Endometrial microvascular endothelial cells (primary cell): ENCODE measurements around the gene LGALS7B. TPM values are rescaled to one million over a fixed set of nuclear protein-coding genes. Genes with fewer than 3 reads are reported as not detected.
"Not testable (repeated sequence)": the region's sequence is repeated elsewhere in the genome, so short reads cannot be mapped to it uniquely, and the experiment has no call there.

Source experiments
- in situ Hi-C: cut with HindIII; loops from 2 replicates; pipeline ENCODE4 v1.10.0; 2017; ENCODE audit warnings: low sequenced_read_pairs, low pct_unique_long_range_greater_than_20kb; ENCODE audit errors: inconsistent ontology term
- total RNA-seq: library from RNA; depleted of rRNA; stranded (reverse); fragments of >200 nt; gene quantifications from one replicate; pipeline ENCODE4 v1.2.3, GENCODE V29; 2015; ENCODE audit errors: inconsistent ontology term

LGALS7B gene
- total RNA-seq, 1 donor from 2014 or later = not detected

DNA sequence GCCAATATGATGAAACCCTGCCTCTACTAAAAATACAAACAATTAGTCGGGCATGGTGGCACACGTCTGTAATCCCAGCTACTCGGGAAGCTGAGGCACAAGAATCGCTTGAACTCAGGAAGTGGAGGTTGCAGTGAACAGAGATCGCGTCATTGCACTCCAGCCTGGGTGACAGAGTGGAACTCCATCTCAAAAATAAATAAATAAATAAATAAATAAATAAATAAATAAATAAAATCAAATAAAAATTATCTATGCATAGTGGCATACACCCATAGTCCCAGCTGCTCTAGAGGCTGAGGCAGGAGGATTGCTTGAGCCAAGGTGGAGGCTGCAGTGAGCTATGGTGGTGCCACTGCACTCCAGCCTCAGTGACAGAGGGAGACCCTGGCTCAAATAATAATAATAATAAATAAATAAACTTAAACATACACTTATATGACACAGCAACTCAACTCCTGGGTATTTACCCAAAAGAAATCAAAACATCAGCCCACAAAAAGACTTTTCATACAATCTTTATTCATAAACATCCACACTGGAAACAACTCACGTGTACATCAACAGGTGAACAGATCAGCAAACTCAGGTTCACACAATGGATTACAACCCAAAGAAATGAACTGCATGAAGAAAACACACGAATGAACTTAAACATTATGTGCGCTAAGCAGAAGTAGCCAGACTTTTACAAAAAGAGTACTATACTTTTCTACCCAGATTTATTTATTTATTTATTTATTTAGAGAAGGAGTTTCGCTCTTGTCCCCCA lies 22.5 kb upstream of the LGALS7B start:
- in situ Hi-C loops = no loop called here

DNA sequence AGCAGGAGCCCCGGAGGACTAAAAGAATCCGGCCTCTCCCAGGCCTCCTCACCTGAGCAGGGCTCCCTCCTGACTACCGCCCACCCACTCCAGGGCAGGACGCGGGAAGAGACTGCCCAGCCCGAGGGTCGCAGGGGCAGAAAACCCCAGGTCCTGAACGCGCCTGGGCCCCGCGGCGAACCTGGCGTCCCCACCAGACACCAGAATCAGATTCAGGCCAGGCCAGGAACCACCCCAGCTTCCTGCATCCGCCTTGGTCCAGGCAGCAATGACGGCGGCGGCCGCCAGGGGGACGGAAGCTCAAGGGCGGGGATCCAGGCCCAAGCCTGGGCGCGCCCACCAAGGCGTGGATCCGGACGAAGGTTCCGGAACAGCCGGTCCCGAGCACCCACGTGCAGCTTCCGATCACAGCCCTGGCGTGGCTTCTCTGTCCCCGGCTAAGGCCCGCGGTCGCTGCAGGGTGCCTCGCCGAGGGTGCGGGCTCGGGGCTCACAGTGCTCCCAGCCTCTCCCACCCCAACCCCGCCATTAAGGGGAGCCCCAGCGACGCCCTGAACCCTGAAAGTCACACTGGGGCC lies 19.3 kb upstream of the LGALS7B start:
- in situ Hi-C loops = no loop called here

DNA sequence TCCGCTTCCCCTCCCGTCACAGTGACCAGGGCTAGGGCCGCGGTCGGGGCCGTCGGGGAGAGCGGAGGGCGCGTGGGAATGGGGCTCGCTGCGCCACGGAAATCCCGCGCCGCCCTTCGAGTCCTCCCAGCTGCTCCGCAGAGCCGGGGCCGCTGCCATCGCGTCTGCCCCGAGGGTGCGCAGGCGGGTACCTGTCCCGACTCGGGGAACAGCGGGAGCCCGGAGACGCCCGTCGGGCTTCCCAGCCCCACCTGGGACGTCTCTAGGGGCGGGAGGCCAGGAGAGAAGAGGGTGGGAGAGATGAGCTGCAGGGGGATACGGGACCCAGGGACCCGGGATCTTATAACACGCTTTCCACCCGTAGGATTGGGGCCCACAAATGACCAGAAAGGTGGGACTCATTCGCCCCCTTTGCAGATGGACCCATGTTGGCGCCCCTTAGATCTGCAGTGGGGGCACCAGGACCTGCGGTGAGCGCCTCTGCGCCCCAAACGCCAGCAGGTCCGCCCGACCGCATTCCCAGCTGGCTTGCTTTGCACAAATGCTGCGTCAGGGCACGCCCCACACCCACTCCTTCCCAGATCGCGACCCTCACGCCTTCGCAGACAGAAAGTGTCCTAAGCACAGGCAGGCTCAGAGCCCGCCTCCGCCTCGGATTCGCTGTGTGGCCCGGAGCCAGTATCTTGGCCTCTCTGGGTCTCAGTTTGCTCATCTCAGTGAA lies 18.6 kb upstream of the LGALS7B start:
- in situ Hi-C loops = not testable (repeated sequence)

DNA sequence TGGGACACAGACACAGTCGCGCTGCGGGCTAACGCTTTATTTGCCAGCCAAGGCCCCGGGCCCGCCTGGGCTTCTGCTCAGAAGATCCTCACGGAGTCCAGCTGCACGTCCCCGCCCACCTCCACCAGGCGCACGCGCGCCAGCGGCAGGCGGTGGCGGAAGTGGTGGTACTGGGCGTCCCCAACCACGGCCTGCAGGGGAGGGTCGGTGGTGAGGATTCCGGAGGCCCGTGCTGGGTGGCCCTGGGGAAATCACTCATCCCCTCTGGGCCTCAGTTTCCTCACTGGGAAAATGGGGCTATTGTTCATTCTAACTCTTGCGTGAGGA lies 18.1 kb upstream of the LGALS7B start:
- in situ Hi-C loops = not testable (repeated sequence)

DNA sequence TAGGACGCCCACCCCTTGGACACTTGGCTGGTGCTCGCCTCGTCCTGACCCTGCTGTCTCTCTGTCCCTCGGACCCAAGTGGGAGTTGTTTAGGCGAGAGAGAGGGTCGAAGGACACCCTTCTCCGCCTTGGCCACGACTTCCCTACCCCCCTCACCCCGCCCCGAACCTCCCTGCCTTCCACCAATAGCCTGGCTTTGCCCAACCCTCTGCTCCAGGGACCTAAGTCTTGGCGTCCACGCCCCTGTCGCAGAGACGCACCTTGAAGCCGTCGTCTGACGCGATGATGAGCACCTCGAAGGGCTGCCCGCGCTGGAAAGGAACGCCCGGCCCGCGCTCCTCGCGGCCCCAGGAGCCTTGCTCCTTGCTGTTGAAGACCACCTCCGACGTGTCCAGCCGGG lies 17.4 kb upstream of the LGALS7B start:
- in situ Hi-C loops = not testable (repeated sequence)

DNA sequence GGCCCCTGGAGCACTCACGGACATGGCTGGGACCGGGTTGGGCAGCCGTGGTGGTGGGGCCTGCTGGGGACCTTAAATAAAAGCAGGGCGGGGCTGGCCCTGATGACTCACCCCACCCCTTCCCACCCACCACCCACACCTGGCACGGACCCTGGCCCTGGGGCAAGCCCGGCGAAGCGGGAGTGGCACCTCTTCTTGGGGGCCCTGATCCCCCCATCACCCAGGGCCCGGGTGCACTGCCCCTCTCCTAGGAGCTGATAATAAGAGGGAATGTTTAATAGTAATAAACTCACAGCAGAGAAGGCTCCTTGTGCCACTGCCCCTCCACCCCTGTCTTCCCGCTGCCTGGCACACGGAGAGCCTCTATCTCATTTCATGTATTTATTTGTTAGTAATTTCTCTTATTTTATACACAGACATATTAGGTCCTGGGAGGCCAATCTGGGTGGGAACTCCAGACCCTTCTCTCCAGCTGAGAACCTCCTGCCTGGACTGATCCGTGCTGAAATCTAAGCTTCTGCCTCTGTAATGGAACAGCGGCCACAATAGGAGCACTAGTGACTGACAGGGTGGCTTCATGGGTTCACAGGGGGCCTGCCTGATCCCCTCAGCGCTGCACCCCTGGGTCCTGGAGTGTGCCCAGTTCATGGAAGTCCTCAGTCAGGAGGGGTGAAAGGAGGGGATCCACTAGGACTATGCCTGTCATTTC lies 15.4 kb upstream of the LGALS7B start, which contains the start of gene LGALS7:
Gene LGALS7 (minus strand): TSS at position 49 of the 709 bp plus-strand sequence. CDS start 25 bp downstream, at position 24.
- in situ Hi-C loops = no loop called here

DNA sequence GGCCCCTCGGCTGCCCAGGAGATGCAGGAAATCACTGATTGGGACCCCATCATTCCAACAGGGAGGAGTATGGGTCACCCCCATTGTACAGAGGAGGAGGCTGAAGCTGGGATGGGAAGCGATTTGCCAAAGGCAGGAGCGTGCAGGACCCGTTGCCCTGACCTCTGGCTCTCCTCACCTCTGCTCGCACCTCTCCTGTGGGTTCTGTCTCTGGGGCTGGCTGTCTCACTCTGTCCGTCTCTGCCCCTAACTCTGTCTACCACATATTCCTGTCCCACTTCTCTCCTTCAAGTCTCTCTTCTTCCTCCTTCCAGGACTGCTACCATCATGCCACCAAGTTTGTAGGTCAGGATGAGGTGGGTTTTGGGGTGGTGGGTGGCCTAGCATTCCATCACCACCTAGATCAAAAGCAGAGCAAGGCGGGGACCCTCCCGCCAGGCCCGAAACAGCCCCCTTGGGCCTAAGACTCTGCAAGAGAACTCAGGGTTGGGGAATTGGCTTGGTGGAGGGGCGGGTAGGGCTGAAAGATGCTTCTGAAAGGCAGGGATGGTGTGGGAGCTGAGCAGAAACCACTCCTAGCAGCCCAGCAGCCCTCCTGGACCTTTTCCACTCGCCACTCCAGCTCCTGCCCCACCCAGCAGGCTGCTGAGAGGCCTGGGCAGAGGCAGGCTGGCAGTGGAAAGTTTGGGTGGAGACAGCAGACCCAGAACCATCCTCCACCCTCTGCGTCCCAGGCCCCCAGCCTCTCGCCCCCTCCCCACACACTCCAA lies 14.6 kb upstream of the LGALS7B start:
- in situ Hi-C loops = no loop called here

DNA sequence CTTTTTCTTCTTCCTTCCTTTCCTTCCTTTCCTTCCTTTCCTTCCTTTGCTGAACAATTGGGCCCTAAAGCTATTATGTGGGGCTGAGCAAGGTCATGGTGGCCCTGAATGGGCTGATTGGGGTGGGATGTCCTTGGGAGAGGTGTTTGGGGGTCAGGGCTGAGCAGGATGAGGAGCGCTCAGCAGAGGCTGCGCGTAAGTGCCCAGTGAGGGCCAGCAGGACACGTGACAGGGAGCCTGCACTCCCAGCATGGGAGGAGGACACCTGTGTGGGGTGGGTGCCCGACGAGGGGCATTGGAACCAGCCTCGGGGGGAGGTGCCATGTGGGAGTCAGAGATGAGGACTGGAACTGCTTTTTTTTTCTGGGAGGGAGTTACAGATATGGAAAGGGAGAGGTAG lies 10.3 kb upstream of the LGALS7B start:
- in situ Hi-C loops = no loop called here

DNA sequence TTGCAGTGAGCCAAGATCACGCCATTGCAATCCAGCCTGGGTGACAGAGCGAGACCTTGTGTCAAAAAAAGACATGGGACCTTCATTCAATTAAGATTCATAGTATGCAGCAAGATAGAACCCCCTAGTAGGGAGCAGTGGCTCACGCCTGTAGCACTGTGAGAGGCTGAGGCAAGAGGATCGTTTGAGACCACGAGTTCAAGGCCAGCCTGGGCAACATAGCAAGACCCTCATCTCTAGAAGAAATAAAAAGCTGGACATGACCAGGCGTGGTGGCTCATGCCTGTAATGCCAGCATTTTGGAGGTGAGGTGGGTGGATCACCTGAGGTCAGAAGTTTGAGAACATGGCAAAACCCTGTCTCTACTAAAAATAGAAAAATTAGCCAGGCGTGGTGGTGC lies 8.6 kb upstream of the LGALS7B start:
- in situ Hi-C loops = no loop called here

DNA sequence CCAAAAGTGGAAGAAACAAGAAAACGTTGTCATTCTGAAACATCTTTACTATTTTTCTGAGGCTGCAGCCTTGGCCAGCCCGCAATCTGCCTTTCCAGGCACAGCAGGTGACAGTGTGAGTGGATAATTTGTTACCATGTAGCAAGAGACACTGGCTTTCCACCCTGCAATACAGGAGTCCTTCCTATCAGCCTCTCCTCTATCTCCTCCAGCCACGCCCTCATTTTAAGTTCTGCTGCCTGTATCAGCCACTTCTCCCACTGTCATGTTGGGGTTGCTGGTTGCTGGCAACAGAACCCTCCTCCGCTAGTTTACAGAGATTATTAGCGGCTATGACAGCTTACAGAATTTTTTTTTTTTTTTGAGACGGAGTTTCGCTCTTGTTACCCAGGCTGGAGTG lies 7.9 kb upstream of the LGALS7B start:
- in situ Hi-C loops = no loop called here

DNA sequence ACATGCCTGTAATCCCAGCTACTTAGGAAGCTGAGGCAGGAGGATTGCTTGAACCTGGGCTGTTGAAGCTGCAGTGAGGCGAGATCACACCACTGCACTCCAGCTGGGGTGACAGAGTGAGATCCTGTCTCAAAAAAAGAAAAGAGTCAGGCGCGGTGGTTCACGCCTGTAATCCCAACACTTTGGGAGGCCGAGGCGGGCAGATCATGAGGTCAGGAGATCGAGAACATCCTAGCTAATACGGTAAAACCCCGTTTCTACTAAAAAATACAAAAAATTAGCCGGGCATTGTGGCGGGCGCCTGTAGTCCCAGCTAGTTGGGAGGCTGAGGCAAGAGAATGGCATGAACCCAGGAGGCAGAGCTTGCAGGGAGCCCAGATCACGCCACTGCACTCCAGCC lies 6.8 kb upstream of the LGALS7B start:
- in situ Hi-C loops = not testable (repeated sequence)

DNA sequence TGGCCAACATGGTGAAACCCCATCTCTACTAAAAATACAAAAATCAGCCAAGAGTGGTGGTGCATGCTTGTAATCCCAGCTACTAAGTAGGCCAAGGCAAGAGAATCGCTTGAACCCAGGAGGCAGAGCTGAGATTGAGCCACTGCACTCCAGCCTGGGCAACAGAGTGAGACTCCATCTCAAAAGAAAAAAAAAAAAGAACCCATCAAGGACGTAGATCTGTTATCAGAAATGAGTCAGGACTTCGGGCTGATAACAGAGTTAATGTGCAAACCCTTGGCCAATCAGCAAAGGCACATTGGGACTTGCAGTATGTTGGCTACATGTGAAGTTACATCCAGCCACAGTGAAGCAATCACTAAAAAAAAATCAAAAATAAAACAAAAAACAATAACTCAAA lies 4.8 kb upstream of the LGALS7B start:
- in situ Hi-C loops = no loop called here

DNA sequence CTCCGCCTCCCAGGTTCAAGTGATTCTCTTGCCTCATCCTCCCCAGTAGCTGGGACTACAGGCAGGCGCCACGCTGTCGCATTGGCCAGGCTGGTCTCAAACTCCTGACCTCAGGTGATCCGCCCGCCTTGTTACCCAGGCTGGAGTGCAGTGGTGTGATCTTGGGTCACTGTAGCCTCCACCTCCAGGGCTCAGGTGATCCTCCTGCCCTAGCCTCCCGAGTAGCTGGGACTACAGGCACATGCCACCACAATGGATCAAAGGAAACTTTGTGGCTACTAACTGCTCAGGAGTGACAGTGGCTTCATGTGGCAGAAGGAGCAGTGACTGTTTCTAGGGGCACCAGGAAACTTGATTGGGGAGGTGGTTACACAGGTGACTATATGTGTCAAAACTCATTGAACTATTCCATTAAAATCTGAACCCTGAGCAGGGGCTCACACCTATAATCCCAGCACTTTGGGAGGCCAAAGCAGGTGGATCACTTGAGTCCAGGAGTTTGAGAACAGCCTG lies 3.8 kb upstream of the LGALS7B start:
- in situ Hi-C loops = no loop called here

DNA sequence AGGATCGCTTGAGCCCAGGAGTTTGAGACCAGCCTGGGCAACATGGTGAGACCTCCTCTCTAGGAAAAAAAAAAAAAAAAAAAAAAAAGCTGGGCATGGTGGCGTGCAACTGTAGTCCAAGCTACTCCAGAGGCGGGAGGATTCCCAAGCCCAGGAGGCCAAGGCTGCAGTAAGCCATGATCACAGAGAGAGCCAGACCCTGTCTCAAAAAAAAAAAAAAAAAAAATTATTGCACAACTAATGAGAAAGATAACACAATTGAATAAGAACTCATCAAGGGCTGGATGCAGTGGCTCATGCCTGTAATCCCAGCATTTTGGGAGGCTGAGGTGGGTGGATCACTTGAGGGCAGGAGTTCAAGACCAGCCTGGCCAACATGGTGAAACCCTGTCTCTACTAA lies 2.9 kb upstream of the LGALS7B start:
- in situ Hi-C loops = not testable (repeated sequence)

DNA sequence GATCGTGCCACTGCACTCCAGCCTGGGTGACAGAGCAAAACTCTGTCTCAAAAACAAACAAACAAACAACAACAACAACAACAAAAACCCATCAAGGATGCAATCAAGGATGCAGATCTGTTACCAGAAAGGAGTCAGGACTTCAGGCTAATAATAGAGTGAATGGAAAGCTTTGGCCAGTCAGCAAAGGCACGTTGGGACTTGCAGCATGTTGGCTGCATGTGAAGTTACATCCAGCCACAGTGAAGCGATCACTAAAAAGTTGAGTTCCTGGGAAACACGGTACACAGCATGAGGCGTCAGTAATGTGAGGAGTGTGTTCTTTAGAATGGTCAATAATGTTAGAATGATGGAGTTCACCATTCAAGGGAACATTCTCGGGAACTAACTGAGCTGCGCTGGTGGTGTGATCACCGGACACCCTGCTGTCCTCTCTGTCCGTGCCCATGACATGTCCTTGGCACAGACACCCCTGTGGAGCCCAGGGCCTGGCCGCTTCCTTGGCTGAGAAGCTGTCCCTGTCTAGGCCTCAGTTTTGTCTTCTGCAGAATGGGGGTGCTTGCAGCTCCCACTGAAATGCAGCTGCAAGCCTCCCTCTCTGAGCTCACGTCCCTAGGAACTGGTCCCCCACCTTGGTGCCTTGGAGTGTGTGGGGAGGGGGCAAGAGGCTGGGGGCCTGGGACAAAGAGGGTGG lies 2.3 kb upstream of the LGALS7B start:
- in situ Hi-C loops = no loop called here

DNA sequence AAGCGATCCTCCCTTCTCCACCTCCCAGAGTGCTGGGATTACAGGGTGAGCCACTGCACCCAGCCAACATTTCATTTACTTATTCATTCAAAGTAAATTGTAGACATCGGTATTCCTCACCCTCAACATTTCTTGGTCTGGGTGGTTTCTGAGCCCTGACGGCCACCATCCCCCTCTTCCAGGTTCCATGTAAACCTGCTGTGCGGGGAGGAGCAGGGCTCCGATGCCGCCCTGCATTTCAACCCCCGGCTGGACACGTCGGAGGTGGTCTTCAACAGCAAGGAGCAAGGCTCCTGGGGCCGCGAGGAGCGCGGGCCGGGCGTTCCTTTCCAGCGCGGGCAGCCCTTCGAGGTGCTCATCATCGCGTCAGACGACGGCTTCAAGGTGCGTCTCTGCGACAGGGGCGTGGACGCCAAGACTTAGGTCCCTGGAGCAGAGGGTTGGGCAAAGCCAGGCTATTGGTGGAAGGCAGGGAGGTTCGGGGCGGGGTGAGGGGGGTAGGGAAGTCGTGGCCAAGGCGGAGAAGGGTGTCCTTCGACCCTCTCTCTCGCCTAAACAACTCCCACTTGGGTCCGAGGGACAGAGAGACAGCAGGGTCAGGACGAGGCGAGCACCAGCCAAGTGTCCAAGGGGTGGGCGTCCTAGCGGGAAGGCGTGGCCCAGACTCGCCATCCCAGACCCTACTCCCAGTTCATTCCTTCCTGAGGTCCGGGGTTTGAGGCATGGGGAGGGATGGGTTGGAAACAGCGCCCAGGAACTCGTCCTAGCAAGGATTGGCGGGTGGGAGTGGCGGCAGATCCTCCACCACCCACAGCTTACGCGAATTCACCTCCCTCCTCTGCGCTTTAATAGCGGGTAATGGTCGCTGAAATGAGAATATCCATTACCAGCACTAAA lies 1.8 kb downstream of the LGALS7B start:
- in situ Hi-C loops = not testable (repeated sequence)

DNA sequence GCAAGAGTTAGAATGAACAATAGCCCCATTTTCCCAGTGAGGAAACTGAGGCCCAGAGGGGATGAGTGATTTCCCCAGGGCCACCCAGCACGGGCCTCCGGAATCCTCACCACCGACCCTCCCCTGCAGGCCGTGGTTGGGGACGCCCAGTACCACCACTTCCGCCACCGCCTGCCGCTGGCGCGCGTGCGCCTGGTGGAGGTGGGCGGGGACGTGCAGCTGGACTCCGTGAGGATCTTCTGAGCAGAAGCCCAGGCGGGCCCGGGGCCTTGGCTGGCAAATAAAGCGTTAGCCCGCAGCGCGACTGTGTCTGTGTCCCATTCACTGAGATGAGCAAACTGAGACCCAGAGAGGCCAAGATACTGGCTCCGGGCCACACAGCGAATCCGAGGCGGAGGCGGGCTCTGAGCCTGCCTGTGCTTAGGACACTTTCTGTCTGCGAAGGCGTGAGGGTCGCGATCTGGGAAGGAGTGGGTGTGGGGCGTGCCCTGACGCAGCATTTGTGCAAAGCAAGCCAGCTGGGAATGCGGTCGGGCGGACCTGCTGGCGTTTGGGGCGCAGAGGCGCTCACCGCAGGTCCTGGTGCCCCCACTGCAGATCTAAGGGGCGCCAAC lies 2.6 kb downstream of the LGALS7B start:
- in situ Hi-C loops = not testable (repeated sequence)
